ENCODE measurements around the gene IFNA1. TPM values are rescaled to one million over a fixed set of nuclear protein-coding genes. Genes with fewer than 3 reads are reported as not detected.
"Not testable (repeated sequence)": the region's sequence is repeated elsewhere in the genome, so short reads cannot be mapped to it uniquely, and the experiment has no call there.

Gene IFNA1
- total and polyA plus RNA-seq, 8 donors, result not detected

- no peak overlapping the region for H3K4me3 ChIP-seq
- H3K9me3 ChIP-seq, result no peaks in the 10 kb centered on the region
- TF ChIP-seq CTCF (IDR thresholded peaks at IDR 0.05), result no peak
- no peak for DNase-seq
- H3K27me3 ChIP-seq, result peaks cover 4 to 15% of the 10 kb centered on the region in 2 donors
- H3K4me1 ChIP-seq, result peaks cover 0 to 5% of the 10 kb centered on the region in 2 donors
- H3K36me3 ChIP-seq, result no peaks in the 10 kb centered on the region
- peak overlapping the region in 1 of 2 donors; percentile 31 for H3K27ac ChIP-seq
- intact Hi-C loops (cut with DNase I), result no loop called here
- ATAC-seq, result no peak
These were observed 3.8 kb downstream of the IFNA1 start for GRCh38 chr9:21443849-21444625.

- DNase-seq; H3K4me1 ChIP-seq; ATAC-seq; H3K4me3 ChIP-seq; H3K9me3 ChIP-seq; intact Hi-C loops (cut with DNase I); H3K27me3 ChIP-seq; H3K27ac ChIP-seq; H3K36me3 ChIP-seq: not testable (repeated sequence)
These were observed 9.1 kb downstream of the IFNA1 start for GRCh38 chr9:21449312-21449711.

- Histone ChIP-seq H3K4me1 (no peaks in the 10 kb centered on the region), H3K36me3 (no peaks in the 10 kb centered on the region), H3K27ac (no peak overlapping the region), H3K9me3 (no peaks in the 10 kb centered on the region), H3K4me3 (no peak overlapping the region), H3K27me3 (peaks cover 4 to 7% of the 10 kb centered on the region in 2 donors)
- no peak for ATAC-seq
- no peak for TF ChIP-seq CTCF (IDR thresholded peaks at IDR 0.05)
- no peak for DNase-seq
- intact Hi-C loops (cut with DNase I), result no loop called here
These were observed 10.6 kb downstream of the IFNA1 start for GRCh38 chr9:21450733-21451394.

- H3K27ac ChIP-seq, result no peak overlapping the region
- H3K27me3 ChIP-seq, result peaks cover 4 to 7% of the 10 kb centered on the region in 2 donors
- no peak for TF ChIP-seq CTCF (IDR thresholded peaks at IDR 0.05)
- H3K9me3 ChIP-seq, result no peaks in the 10 kb centered on the region
- intact Hi-C loops (cut with DNase I), result no loop called here
- DNase-seq (no peak), ATAC-seq (no peak)
- no peaks in the 10 kb centered on the region for H3K4me1 ChIP-seq
- H3K4me3 ChIP-seq, result no peak overlapping the region
- H3K36me3 ChIP-seq, result no peaks in the 10 kb centered on the region
These were observed 12.4 kb downstream of the IFNA1 start for GRCh38 chr9:21452681-21453080.

- ATAC-seq (no peak), DNase-seq (no peak)
- no peak for TF ChIP-seq CTCF (IDR thresholded peaks at IDR 0.05)
- no peaks in the 10 kb centered on the region for H3K36me3 ChIP-seq
- peaks cover 0 to under 1% of the 10 kb centered on the region in 2 donors for H3K27me3 ChIP-seq
- intact Hi-C loops (cut with DNase I), result no loop called here
- H3K4me1 ChIP-seq, result no peaks in the 10 kb centered on the region
- no peak overlapping the region for H3K27ac ChIP-seq
- H3K4me3 ChIP-seq, result no peak overlapping the region
- no peaks in the 10 kb centered on the region for H3K9me3 ChIP-seq
These were observed 13.9 kb downstream of the IFNA1 start for GRCh38 chr9:21454149-21454548.
